GM19351 (cell line): ENCODE measurements around the gene DCAF4L1.

ENCODE experiments used
- ATAC-seq: cut with Tn5 transposase; IDR thresholded peaks from one replicate; pipeline ENCODE4 v1.9.1; 2021; ENCODE audit warnings: mild to moderate bottlenecking, moderate library complexity; ENCODE audit not compliant: unreplicated experiment

DCAF4L1 gene

GRCh38 chr4:41981456-41981855 is at the start of gene DCAF4L1:
Gene DCAF4L1 (plus strand): TSS chr4:41981756. CDS start chr4:41981793, 37 bp downstream.
- no peak for ATAC-seq

GRCh38 chr4:41932988-41933387 is 48.6 kb upstream of the DCAF4L1 start:
- no peak for ATAC-seq

GRCh38 chr4:41933997-41934503 is 47.5 kb upstream of the DCAF4L1 start:
- ATAC-seq = no peak

GRCh38 chr4:41934514-41934900 is 47.0 kb upstream of the DCAF4L1 start:
- no peak for ATAC-seq

GRCh38 chr4:41934901-41935651 is 46.5 kb upstream of the DCAF4L1 start, which contains the start of gene TMEM33:
Gene TMEM33 (plus strand): TSS chr4:41935429. CDS start chr4:41935485, 56 bp downstream.
- ATAC-seq = peak; percentile 84

GRCh38 chr4:41935652-41936021 is 45.9 kb upstream of the DCAF4L1 start:
- ATAC-seq = peak; percentile 19

- ATAC-seq = no peak
Observed at GRCh38 chr4:41939016-41939626, 42.4 kb upstream of the DCAF4L1 start.

- ATAC-seq = no peak
Observed at GRCh38 chr4:41940834-41941233, 40.7 kb upstream of the DCAF4L1 start.

- ATAC-seq = no peak
Observed at GRCh38 chr4:41943506-41943905, 38.0 kb upstream of the DCAF4L1 start.

GRCh38 chr4:41944089-41944488 is 37.5 kb upstream of the DCAF4L1 start:
- no peak for ATAC-seq

GRCh38 chr4:41949531-41949930 is 32.0 kb upstream of the DCAF4L1 start:
- no peak for ATAC-seq

- peak; percentile 61 for ATAC-seq
Observed at GRCh38 chr4:41957634-41958033, 23.9 kb upstream of the DCAF4L1 start.

GRCh38 chr4:41963105-41963504 is 18.5 kb upstream of the DCAF4L1 start:
- no peak for ATAC-seq

GRCh38 chr4:41964401-41964800 is 17.2 kb upstream of the DCAF4L1 start:
- no peak for ATAC-seq

GRCh38 chr4:41967392-41967791 is 14.2 kb upstream of the DCAF4L1 start:
- ATAC-seq = no peak

- ATAC-seq = no peak
Observed at GRCh38 chr4:41969671-41970070, 11.9 kb upstream of the DCAF4L1 start.

- ATAC-seq = no peak
Observed at GRCh38 chr4:41975341-41975740, 6.2 kb upstream of the DCAF4L1 start.

- ATAC-seq = no peak
Observed at GRCh38 chr4:41976775-41977516, 4.6 kb upstream of the DCAF4L1 start.

GRCh38 chr4:41977709-41978108 is 3.8 kb upstream of the DCAF4L1 start:
- no peak for ATAC-seq

- ATAC-seq = no peak
Observed at GRCh38 chr4:41982716-41983115, 1.2 kb downstream of the DCAF4L1 start.

- ATAC-seq = no peak
Observed at GRCh38 chr4:41985151-41985550, 3.6 kb downstream of the DCAF4L1 start.

- ATAC-seq = peak; percentile 27
Observed at GRCh38 chr4:41989994-41990364, 8.4 kb downstream of the DCAF4L1 start.
